Measurements from ENCODE around the gene LRRC25.

LRRC25 gene

GRCh38 chr19:18435842-18436670 lies 38.6 kb upstream of the LRRC25 start:
- no peak for DNase-seq

DNA sequence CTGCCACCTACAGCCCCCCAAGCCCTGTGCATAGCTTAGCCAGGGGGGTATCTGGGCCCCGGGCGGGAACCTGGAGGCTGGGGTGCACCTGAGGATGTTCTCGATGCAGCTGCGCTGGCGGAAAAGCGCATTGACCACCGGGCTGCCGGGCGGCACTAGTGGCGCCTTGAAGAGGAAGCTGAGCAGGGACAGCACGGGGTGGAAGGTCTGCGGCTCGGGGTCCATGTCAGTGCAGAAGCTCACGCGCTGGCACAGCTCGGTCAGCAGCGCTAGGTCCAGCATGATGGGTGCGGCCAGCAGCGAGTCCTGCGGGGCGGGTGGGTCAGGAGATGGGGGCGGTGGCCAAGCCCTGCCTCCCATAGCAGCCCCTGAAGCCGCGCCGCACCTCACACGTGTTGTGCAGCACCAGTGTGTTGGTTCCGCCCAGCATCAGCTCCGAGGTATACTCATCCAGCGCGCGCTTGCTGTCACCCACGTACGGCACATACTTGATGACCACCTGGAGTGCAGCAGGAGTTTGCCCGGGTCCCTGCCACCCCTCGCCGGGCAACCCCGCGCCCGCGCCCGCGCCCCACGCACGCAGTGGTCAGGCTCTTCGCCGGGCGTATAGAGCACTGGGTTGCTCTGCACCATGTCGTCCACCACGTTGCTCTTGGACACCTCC lies 37.9 kb upstream of the LRRC25 start:
- DNase-seq: no peak

DNA sequence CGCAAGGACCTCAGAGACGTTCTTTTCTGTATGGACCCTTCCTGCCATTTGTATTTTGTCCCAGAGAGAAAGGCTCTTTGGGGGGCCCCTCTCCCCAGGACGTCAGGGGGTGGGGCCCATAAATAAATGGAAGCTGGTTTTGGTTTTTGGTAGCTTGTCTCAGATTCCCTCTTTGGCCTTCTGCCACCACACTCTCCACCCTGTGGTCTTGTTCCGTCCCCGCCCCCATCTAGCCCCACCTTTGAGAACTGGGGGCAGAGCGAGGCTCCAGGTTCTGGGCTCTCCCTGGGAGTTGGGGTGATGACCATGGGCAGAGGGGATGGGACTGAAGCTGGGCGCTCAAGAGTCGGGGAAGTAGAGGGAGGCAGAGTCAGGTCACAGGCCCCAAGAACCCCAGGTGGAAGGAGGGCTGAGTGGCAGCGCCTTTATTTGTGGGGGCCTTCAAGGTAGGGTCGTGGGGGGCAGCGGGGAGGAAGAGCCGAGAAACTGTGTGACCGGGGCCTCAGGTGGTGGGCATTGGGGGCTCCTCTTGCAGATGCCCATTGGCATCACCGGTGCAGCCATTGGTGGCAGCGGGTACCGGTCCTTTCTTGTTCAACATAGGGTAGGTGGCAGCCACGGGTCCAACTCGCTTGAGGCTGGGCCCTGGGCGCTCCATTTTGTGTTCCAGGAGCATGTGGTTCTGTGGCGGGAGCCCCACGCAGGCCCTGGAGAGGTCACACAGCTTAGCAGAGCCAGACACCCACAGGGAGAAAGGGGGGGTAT lies 37.2 kb upstream of the LRRC25 start:
- DNase-seq: no peak

- DNase-seq: peak in 1 of 6 experiments; percentile 10
These were observed 36.4 kb upstream of the LRRC25 start for GRCh38 chr19:18433735-18434398.

- DNase-seq: peak in 5 of 6 experiments; percentile 14 to 57 (median 41)
These were observed 35.7 kb upstream of the LRRC25 start for GRCh38 chr19:18433015-18433691.

GRCh38 chr19:18432275-18433014 lies 35.0 kb upstream of the LRRC25 start:
- no peak for DNase-seq

GRCh38 chr19:18431351-18432197 lies 34.2 kb upstream of the LRRC25 start:
- no peak for DNase-seq

DNA sequence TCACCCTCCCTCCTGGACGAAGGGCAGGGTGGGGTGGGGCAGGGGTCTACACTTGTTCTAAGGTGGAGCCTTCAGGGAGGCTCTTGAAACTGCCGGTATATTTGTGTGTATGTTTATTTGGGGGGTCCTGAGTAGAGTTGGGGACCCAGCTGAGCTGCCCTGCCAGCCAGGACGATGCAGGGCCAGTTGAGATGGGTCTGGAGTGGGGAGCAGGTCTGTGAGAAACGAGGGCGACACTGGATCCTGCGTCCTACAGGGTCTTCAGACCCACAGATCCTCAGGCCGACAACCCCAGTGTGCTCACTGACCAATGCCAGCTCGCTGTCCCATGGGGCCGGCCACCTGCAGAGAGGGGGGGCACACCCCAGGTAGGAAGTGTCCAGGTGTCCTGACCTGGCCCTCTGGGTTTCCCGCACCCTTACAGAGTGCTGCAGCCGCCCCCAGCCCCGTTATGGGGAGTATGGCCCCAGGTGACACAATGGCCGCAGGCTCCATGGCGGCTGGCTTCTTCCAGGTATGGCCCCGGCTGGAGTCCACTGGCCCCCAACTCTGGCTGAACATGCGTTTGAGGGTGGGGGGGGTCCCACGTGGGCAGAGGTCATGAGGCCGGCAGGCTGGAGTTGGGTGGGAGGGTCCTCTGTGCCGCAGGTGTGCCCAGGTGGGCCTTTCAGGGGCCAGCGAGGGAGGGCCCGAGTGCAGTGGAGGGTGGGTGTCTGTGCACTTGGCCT lies 33.2 kb upstream of the LRRC25 start:
- no peak for DNase-seq

DNA sequence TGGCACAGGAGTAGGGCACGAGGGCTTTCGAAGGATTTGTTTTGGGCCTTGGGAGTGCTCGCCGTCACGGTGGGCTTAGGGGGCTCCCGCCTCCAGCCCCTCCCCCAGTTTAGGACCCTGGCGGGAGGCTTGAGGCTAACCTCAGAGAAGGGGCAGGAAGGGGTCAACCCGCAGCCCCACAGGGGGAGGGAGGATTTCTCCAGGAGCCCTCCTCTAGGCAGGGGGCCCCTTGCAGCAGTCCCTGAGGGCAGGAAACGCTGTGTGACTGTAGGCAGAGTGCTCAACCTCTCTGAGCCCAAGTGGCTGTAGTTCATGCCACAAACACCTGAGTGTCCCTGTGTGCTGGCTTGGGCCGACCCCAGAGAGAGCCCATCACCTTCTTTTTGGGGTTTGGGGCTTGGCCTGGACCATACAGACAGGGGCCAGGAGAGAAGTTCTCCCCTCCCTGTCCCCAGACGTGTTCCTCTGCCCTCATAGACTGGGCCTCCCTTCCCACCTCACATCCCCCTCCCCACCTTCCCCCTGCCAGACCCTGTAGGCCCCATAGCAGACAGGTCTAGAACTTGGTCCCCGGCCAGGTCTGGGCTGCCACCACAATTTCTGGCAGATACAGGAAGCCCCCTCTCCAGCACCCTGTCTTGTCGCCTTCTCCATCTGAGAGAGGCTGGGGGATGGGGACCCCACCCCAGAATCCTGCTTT lies 32.4 kb upstream of the LRRC25 start:
- DNase-seq: peak in 1 of 6 experiments; percentile 30

DNA sequence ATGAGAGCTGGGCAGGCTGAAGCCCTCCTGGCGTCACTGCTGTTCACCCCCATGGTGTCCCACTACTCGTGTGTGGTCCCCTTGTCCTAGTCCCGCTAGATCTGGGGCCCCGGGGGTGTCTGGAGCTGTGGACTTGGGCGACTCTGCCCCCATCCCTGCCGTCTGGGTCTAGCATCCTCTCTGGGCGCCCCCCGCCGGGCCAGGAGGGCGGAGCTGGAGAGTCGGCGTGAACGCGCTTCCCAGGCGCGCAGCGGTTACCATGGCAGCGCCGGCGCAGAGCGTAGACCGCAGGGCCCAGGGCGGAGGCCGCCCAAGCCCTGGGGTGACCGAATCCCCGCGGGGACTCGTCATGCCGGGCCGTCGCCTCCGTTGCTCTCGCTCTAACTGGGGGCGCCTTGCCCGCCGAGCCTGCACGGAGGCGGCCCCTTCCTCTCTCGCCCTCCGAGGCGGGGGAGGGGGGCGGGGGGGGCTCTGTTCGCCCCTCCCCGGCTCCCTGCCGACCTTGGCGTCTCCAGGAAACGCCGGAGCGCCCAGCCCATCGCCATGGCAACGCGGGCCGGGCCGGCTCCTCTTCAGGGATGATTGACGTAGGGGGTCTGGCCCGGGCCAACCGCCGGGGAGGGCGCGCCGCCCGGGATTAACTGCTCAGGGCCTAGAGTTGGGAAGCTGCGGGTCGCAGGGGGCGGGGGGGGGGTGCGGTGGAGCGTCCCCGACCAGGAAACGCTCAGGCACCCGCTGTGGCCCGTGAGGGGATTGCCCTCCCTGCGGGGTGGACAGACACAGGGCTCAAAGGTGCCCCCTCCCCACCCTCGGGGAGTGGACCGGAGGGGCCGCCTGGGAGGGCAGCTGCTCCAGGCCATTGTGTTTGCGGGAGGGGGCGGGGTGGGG lies 31.6 kb upstream of the LRRC25 start:
- peak; percentile 77 to 82 (median 80) for DNase-seq

- DNase-seq: no peak
These were observed 30.9 kb upstream of the LRRC25 start for GRCh38 chr19:18428173-18428786.

GRCh38 chr19:18427743-18428113 lies 30.3 kb upstream of the LRRC25 start:
- no peak for DNase-seq

DNA sequence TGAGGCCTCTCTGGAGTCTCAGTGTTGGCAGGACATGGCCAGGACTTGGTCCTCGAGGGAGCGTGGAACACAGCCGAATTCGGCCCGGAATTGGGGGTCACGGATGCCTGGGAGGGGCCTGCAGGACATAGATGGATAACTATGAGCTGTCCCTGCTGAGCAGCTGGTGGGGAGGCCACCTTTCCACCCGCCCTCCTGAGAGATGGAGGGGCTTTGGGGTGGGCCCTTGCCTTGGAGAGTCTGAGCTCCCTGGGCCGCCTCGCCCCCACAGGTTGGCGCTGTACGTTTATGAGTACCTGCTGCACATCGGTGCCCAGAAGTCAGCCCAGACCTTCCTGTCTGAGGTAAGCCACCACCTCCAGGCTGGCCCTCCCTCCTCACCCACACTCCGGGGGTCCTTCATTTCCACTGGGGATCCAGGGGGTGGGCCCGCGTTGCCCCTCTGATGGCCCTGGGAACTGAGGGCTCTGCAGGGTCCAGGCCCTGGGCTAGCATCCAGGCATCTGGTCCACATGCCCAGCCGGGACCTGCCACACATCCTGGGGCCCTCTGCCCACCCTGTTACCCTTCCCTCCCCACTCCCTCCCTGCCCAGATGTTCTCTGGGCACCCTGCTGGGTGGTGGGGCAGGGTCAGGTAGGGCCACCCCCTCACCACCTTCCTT lies 29.8 kb upstream of the LRRC25 start:
- DNase-seq: no peak

GRCh38 chr19:18426416-18426767 lies 29.0 kb upstream of the LRRC25 start:
- DNase-seq: no peak

GRCh38 chr19:18425515-18426415 lies 28.3 kb upstream of the LRRC25 start:
- no peak for DNase-seq

DNA sequence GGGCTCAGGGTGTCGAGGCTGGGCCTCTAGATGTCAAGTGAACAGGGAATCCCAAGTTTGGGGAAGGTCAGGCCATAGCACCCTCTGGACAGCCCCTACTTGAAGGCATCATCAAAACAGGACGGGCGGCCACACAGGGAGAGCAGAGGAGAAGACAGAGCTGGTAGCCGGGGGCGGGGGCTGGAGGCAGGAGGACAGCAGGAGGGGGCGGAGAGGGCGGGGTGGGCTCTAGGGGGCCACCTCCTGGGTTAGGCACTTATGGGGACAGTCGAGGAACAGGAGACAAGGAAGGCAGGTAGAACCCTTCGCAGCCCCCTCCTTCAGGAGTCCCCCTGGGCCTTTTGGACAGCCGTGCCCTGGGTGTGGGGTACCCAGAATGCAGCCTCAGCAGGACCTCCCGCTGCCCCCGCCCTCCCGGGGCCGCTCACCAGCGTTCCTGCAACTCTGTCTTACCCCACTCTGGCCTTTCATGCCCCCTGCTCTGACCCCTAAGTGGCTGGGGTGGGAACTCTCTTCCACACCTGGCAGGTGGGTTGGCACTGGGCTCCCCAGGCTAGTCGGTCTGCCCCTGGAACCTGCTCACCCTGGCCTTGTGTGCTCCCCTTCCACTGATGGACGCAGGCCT lies 27.6 kb upstream of the LRRC25 start:
- DNase-seq: no peak
